GM12878 (cell line): Measurements from ENCODE around the gene COL6A3. TPM values are rescaled to one million over a fixed set of nuclear protein-coding genes. Genes with fewer than 3 reads are reported as not detected.

Experiments used
- ATAC-seq: fragments of 200-7000 bp; cut with Tn5 transposase; 3 replicates; pipeline ENCODE4 v1.9.1; 2020; ENCODE audit warnings: mild to moderate bottlenecking, moderate library complexity
- BruUV-seq: library from RNA; stranded (reverse); fragments of 400-500 nt; replicated peaks from 2 replicates; lab custom pipeline; 2021; lab: Mats Ljungman, UMichigan
- CTCF ChIA-PET: fragments of 300-600 bp; sonication (Branson Sonifier 250); formaldehyde crosslinking; extraction: SDS; loops from one replicate; lab custom pipeline; 2021; ENCODE audit warnings: inconsistent platforms; lab: Yijun Ruan, JAX
- POLR2A ChIA-PET: fragments of 350-600 bp; formaldehyde crosslinking; extraction: SDS; loops from one replicate; lab custom pipeline; 2021; ENCODE audit warnings: inconsistent platforms; lab: Charles Lee
- RAD21 ChIA-PET: fragments of 300-600 bp; sonication (Branson Sonifier 250); formaldehyde crosslinking; loops from one replicate; lab custom pipeline; 2023; ENCODE audit warnings: antibody characterized with exemption; ENCODE audit not compliant: unreplicated experiment; lab: Charles Lee
- SMC1A ChIA-PET: fragments of 300-600 bp; sonication (Branson Sonifier 250); formaldehyde crosslinking; loops from one replicate; lab custom pipeline; 2023; ENCODE audit not compliant: unreplicated experiment, uncharacterized antibody; lab: Charles Lee
- DNase-seq: peaks from one replicate; pipeline ENCODE4 v3.0.0-alpha.2; 2011; ENCODE audit warnings: low read depth, low spot score
- FAIRE-seq: peaks from 3 replicates; lab custom pipeline; 2011; peaks lifted over from hg19 to GRCh38; lab: Jason Lieb, UNC
- H2AFZ ChIP-seq: 2 replicates; pipeline ENCODE4 v1.6.0; 2011; ENCODE audit warnings: low read depth, low read length, control low read depth; ENCODE audit not compliant: control insufficient read depth
- H3K27ac ChIP-seq: 2 replicates; pipeline ENCODE4 v1.5.1; 2011; ENCODE audit warnings: control low read depth; ENCODE audit not compliant: control insufficient read depth, insufficient read depth
- H3K27me3 ChIP-seq, 2 experiments: replicated peaks in 1 of 2; 2 replicates each; pipeline versions ENCODE4 v1.6.0 to v1.6.1; 2011; ENCODE audit warnings: low read length in 1 of 2; ENCODE audit not compliant: control insufficient read depth in 2 of 2, insufficient read depth in 2 of 2
- H3K36me3 ChIP-seq, 2 experiments: 2 replicates each; pipeline ENCODE4 v1.5.1; 2011; ENCODE audit warnings: low read length in 1 of 2; ENCODE audit not compliant: control insufficient read depth in 2 of 2, insufficient read depth in 2 of 2
- H3K4me1 ChIP-seq: 2 replicates; pipeline ENCODE4 v1.6.1; 2011; ENCODE audit warnings: mild to moderate bottlenecking, low read length, moderate library complexity, mixed read lengths; ENCODE audit not compliant: control insufficient read depth, insufficient read depth
- H3K4me2 ChIP-seq: 2 replicates; pipeline ENCODE4 v1.6.0; 2011; ENCODE audit warnings: control low read depth; ENCODE audit not compliant: control insufficient read depth, insufficient read depth
- H3K4me3 ChIP-seq: fragments of 200-600 bp; sonication (generic); 2 replicates; pipeline ENCODE4 v1.5.1; 2016
- H3K79me2 ChIP-seq: 2 replicates; pipeline ENCODE4 v1.6.0; 2011; ENCODE audit warnings: low read length; ENCODE audit not compliant: control insufficient read depth, insufficient read depth
- H3K9ac ChIP-seq: 2 replicates; pipeline ENCODE4 v1.8.0; 2011; ENCODE audit warnings: low read length, control low read depth, mixed read lengths; ENCODE audit not compliant: control insufficient read depth, insufficient read depth
- H3K9me3 ChIP-seq: replicated peaks from 3 replicates; pipeline ENCODE4 v1.5.1; 2011; ENCODE audit warnings: mild to moderate bottlenecking, low read length; ENCODE audit not compliant: control insufficient read depth, insufficient read depth
- H4K20me1 ChIP-seq: 2 replicates; pipeline ENCODE4 v1.6.0; 2011; ENCODE audit not compliant: control insufficient read depth, insufficient read depth
- WGBS: methylation state at CpG from one replicate; pipeline ENCODE4 v1.1.6; 2016; ENCODE audit warnings: low lambda C conversion rate; ENCODE audit not compliant: insufficient replicate concordance, insufficient coverage; ENCODE audit errors: missing lambda C conversion rate; 5-methylcytosine and 5-hydroxymethylcytosine counted together
- in situ Hi-C: fragments of 300-500 bp; cut with MboI; formaldehyde crosslinking; loops from 9 replicates; pipeline ENCODE4 v1.14.3; 2018; ENCODE audit warnings: mixed read lengths
- intact Hi-C: fragments of 100-400 bp; cut with micrococcal nuclease; formaldehyde crosslinking; loops from one replicate; pipeline ENCODE4 v1.14.2; 2022; ENCODE audit not compliant: unreplicated experiment
- polyA plus RNA-seq, 11 experiments: library from polyadenylated mRNA; depleted of rRNA in 4 of 11; unstranded in 6 of 11; stranded (reverse) in 5 of 11; fragments of >200 nt; fragmentation: Nextera tagmentation in 4 of 11; fragmentation: Illumina TruSeq in 1 of 11; extraction: Ambion mirVana in 4 of 11; extraction: Trizol in 1 of 11; gene quantifications; 1 replicate in 1 of 11; 2 replicates in 10 of 11; pipeline versions ENCODE4 v1.2.1 to v1.2.3, GENCODE V29; 2011 to 2016; ENCODE audit warnings: inconsistent platforms in 2 of 11, missing spikeins in 2 of 11, low read depth in 1 of 11
- total RNA-seq, 4 experiments: library from RNA; depleted of rRNA in 3 of 4; stranded (reverse); fragments of >200 nt in 3 of 4; fragmentation: Illumina TruSeq in 1 of 4; extraction: Trizol in 1 of 4; gene quantifications; 2 replicates each; pipeline versions ENCODE4 v1.2.1 to v1.2.3, GENCODE V29; 2013 to 2021
- TF ChIP-seq, protein P1 (sequence below): fragments of 450-650 bp; IDR thresholded peaks from 2 replicates; pipeline ENCODE4 v1.6.1; 2016; ENCODE audit warnings: mild to moderate bottlenecking, moderate library complexity, borderline replicate concordance
- TF ChIP-seq, protein P2 (sequence below): fragments of 450-650 bp; IDR thresholded peaks from 2 replicates; pipeline ENCODE4 v1.6.1; 2016; ENCODE audit warnings: mild to moderate bottlenecking

The COL6A3 gene
- total and polyA plus RNA-seq, 10 of the 15 experiments (the other 5 are each of a cell fraction or from before 2014, with no cell fraction given) = 0.01 to 0.51 (median 0.09) TPM; not detected in 4

DNA sequence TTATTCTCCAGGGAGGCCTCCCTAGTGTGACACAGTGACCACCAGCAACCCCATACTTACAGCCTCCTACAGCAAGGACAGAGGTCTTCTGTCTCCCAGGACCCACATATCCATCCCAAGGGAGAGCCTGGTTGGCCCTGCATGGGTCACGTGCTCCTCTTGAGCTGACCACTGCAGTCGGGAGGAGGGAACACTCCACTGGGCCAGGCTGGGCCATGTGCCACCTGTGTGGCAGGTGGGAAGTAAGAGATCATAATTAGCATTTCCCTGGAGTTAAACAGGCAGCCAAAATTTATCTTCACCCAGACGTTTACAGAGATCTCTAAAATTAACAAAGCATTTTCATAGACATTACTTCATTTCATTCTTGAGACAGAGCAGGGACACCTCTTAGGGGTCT, 39.7 kb upstream of the COL6A3 start:
- no peak for DNase-seq
- BruUV-seq = no TSS peak
- Histone ChIP-seq H3K9me3 (no peaks in the 10 kb centered on the region; the same call in 1 of the 3 replicates), H3K9ac (no peak overlapping the region), H3K79me2 (no peaks in the 10 kb centered on the region), H3K27me3 (no peaks in the 10 kb centered on the region), H3K4me2 (no peak overlapping the region), H2AFZ (no peak overlapping the region), H3K36me3 (no peaks in the 10 kb centered on the region), H3K27ac (no peak overlapping the region), H3K4me3 (no peak overlapping the region), H3K4me1 (no peaks in the 10 kb centered on the region), H4K20me1 (no peaks in the 10 kb centered on the region)
- ChIA-PET POLR2A (no interaction called here), SMC1A (no interaction called here), CTCF (no interaction called here), RAD21 (no interaction called here)
- intact Hi-C loops (no loop called here), in situ Hi-C loops (no loop called here)
- ATAC-seq = no peak
- TF ChIP-seq, protein P1, sequence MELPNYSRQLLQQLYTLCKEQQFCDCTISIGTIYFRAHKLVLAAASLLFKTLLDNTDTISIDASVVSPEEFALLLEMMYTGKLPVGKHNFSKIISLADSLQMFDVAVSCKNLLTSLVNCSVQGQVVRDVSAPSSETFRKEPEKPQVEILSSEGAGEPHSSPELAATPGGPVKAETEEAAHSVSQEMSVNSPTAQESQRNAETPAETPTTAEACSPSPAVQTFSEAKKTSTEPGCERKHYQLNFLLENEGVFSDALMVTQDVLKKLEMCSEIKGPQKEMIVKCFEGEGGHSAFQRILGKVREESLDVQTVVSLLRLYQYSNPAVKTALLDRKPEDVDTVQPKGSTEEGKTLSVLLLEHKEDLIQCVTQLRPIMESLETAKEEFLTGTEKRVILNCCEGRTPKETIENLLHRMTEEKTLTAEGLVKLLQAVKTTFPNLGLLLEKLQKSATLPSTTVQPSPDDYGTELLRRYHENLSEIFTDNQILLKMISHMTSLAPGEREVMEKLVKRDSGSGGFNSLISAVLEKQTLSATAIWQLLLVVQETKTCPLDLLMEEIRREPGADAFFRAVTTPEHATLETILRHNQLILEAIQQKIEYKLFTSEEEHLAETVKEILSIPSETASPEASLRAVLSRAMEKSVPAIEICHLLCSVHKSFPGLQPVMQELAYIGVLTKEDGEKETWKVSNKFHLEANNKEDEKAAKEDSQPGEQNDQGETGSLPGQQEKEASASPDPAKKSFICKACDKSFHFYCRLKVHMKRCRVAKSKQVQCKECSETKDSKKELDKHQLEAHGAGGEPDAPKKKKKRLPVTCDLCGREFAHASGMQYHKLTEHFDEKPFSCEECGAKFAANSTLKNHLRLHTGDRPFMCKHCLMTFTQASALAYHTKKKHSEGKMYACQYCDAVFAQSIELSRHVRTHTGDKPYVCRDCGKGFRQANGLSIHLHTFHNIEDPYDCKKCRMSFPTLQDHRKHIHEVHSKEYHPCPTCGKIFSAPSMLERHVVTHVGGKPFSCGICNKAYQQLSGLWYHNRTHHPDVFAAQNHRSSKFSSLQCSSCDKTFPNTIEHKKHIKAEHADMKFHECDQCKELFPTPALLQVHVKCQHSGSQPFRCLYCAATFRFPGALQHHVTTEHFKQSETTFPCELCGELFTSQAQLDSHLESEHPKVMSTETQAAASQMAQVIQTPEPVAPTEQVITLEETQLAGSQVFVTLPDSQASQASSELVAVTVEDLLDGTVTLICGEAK = no peak
- TF ChIP-seq, protein P2, sequence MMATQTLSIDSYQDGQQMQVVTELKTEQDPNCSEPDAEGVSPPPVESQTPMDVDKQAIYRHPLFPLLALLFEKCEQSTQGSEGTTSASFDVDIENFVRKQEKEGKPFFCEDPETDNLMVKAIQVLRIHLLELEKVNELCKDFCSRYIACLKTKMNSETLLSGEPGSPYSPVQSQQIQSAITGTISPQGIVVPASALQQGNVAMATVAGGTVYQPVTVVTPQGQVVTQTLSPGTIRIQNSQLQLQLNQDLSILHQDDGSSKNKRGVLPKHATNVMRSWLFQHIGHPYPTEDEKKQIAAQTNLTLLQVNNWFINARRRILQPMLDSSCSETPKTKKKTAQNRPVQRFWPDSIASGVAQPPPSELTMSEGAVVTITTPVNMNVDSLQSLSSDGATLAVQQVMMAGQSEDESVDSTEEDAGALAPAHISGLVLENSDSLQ = no peak
- WGBS = 14% methylated on average over 3 of the region's 3 CpGs
- FAIRE-seq = no peak
